HG03460 (cell line): ENCODE data around the gene BPIFB2.

ENCODE experiments used
- ATAC-seq: cut with Tn5 transposase; IDR thresholded peaks from one replicate; pipeline ENCODE4 v1.9.1; 2021; ENCODE audit not compliant: unreplicated experiment

BPIFB2 gene

DNA sequence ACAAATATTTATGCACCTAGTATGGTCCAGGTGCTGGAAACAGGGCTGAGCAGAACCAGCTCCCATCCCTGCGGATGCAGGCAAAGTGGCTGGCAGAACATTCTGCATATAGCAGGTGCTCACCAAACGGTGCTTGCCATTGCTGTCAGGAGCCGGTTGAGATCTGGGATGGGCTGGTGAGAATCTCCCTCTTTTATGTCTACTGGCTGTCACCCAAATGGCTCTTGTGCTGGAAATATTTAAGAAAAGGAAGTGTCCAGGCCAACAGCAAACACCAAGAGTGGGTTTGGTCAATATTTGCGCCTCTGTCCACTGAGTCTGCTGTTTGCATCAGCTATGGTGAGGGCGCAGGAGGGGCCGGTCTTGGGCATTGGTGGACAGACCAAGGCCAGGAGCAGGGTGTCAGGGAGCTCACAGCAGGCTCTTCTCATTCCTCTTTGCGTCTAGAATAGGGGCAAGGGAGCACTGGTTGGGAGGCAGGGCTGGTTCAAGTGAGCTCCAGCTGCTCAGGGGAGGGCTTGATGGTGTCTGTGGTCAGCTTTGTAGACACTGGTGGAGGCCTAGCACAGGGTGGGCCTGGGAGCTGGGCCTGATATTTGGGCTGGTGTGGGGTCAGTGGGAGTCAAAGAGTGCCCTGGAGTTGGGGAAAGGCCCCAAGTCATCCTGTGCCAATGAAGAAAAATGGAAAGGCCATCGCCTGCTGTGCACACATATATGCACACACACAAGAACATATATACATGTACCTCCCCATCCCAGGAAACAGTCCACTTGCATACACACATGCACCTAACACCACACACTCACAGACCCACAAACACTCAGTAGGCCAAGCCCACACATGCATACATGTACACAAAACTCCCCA, 1.4 kb upstream of the BPIFB2 start:
- no peak for ATAC-seq

DNA sequence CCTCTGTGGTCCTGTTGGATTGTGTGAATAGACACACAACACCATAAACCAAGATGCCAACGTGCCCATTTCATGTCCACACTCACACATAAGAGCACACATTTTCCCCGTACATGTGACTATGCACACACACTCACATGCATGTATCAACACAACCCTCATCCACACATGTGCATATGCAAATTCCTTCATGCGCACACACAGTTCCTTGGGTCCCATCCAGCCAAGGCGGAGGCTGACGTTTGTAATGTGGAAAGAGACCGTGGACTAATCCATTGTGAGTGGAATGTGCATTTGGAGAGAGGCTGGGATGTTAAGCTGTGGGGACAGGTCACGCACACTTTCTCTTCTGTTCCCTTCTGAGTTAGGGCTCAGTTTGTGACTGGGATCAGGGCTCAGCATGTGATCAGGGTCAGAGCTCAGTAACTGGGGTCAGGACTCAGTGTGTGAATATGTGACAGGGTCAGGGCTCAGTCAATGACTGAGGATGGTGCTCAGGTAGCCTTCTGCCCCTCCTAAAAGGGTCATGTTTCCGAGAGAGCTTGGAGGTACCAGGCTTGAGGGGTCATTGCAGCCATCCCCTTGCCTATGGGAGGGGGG, 628 bp upstream of the BPIFB2 start:
- ATAC-seq, result no peak

- no peak for ATAC-seq
Measured at GRCh38 chr20:33008336-33009213, 1.1 kb downstream of the BPIFB2 start.

- no peak for ATAC-seq
Measured at GRCh38 chr20:33009214-33010132, 2.0 kb downstream of the BPIFB2 start.

- no peak for ATAC-seq
Measured at GRCh38 chr20:33010133-33010504, 2.6 kb downstream of the BPIFB2 start.

DNA sequence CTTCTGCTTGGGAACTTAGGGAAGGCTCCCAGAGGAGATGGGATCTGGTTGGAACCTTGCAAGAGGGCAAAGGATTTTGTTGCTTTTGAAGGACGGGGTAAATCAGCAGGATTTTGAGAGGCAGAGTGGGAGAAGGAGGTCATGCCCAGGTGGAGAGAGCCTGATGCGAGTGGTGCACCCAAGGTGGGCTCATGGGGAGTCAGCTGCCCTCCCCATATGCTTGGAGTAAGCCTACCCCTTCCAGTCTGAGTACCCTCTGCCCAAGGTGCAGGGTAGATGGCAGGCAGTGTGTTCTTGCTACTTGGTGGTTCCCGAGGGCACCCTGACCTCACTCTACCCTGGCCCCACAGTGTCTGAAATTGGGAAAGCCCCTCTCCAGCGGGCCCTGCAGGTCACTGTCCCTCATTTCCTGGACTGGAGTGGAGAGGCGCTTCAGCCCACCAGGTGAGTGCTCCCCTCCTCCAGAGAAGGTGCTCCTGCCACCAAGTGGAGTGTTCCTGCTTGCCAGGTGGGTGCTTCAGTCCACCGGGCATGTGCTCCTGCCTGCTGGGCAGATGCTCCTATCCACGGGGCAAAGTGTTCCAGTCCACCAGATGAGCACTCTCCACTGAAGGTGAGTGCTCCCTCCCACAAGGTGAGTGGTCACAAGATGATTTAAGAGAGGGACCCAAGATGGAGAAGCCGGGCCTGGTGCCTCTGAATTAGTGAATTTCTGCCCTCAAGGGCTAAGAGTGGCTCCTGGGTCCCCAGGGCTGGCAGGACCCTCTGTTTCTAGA, 3.4 kb downstream of the BPIFB2 start:
- no peak for ATAC-seq

GRCh38 chr20:33012327-33013189, 5.1 kb downstream of the BPIFB2 start:
- ATAC-seq, result no peak

GRCh38 chr20:33013701-33014326, 6.3 kb downstream of the BPIFB2 start:
- no peak for ATAC-seq

- no peak for ATAC-seq
Measured at GRCh38 chr20:33014336-33015113, 7.0 kb downstream of the BPIFB2 start.

DNA sequence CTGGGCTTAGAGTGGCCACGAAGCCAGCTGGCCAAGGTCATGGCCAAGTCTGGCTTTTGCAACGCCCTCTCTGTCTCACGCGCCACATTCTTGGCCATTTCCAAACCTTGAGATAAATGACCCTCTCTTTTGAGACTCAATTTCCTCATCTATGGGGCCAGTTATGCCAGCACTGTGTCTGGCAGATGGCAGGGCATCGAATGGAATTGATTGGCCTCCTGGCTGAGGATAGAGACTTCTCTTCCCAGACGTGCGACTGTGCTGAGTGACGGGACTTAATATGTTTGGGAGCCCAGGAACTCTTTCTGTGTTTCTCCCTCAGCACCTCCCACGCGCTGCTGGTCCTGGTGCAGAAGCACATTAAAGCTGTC, 7.6 kb downstream of the BPIFB2 start:
- ATAC-seq, result no peak

GRCh38 chr20:33015700-33016580, 8.4 kb downstream of the BPIFB2 start:
- ATAC-seq, result no peak

GRCh38 chr20:33016581-33017109, 9.1 kb downstream of the BPIFB2 start:
- no peak for ATAC-seq

GRCh38 chr20:33017542-33017941, 10.0 kb downstream of the BPIFB2 start:
- ATAC-seq, result no peak

- ATAC-seq, result no peak
Measured at GRCh38 chr20:33018169-33018931, 10.8 kb downstream of the BPIFB2 start.

DNA sequence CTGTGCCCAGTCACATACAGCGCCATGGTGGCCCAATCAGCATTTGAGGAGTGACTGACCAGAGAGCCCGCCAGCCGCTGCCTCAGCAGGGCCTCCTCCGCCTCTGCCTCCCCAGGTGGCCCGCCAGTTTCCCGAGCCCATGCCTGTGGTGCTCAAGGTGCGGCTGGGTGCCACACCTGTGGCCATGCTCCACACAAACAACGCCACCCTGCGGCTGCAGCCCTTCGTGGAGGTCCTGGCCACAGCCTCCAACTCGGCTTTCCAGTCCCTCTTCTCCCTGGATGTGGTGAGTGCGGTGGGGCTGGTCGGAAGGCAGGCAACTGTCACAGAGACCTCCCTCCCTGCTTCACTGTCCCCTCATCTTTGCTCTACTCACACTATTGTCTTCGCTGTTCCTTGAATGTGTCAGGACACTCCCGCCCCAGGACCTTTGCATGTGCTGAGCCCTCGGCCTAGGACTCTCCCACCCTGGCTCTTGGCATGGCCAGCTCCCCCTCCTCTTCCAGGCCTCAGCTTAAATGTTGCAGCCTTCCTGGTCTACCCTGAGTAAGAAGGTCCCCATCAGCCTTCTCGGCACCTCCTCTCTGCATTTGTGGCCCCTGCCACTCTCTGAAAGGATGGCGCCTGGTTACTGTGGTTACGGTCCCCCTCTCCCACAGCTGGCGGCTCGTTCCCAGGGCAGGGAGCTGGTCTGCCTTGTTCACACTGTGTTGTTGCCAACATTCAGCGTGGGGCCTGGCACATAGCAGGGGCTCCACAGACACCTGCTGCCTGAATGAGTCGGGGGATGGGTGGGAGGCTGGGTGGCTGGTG, 12.2 kb downstream of the BPIFB2 start:
- ATAC-seq, result no peak
